SK-N-SH (cell line): Measurements from ENCODE around the gene P3R3URF. TPM values are rescaled to one million over a fixed set of nuclear protein-coding genes. Genes with fewer than 3 reads are reported as not detected.
A peak's percentile ranks its signal among the peaks of the same experiment; 100 is the strongest.

Experiments used
- CTCF ChIA-PET: fragments of 300-600, 350-600 bp; formaldehyde crosslinking; extraction: SDS; loops from one replicate; lab custom pipeline; 2021; lab: Yijun Ruan, JAX
- POLR2A ChIA-PET: fragments of 350-600 bp; sonication (Branson Sonifier 250); formaldehyde crosslinking; extraction: SDS; loops from one replicate; lab custom pipeline; 2020; ENCODE audit warnings: antibody characterized with exemption, inconsistent platforms; lab: Yijun Ruan, JAX
- DNase-seq: peaks from one replicate; pipeline ENCODE4 v3.0.0; 2012
- H2AFZ ChIP-seq: fragments of 200-600 bp; sonication (generic); 2 replicates; pipeline ENCODE4 v1.8.1; 2016; ENCODE audit warnings: antibody characterized with exemption, mild to moderate bottlenecking, low read depth
- H3F3A ChIP-seq: fragments of 200-600 bp; sonication (generic); replicated peaks from 2 replicates; pipeline ENCODE3; 2016; ENCODE audit warnings: antibody characterized with exemption, mild to moderate bottlenecking; ENCODE audit not compliant: insufficient read depth
- H3K27ac ChIP-seq, 2 experiments: fragments of 200-500 bp in 1 of 2; fragments of 200-600 bp in 1 of 2; sonication (Bioruptor generic) in 1 of 2; sonication (generic), shearing (Covaris generic) in 1 of 2; 2 replicates each; pipeline versions ENCODE4 v1.5.1 to v1.6.1; 2014 to 2016; ENCODE audit warnings: low read depth in 2 of 2, inconsistent platforms in 1 of 2, low read length in 1 of 2, mild to moderate bottlenecking in 1 of 2, mixed read lengths in 1 of 2
- H3K27me3 ChIP-seq: fragments of 200-600 bp; sonication (generic), shearing (Covaris generic); 2 replicates; pipeline ENCODE4 v1.6.1; 2016; ENCODE audit warnings: mixed run types; ENCODE audit not compliant: insufficient read depth
- H3K36me3 ChIP-seq, 2 experiments: fragments of 200-500 bp in 1 of 2; fragments of 200-600 bp in 1 of 2; sonication (Bioruptor generic) in 1 of 2; sonication (generic) in 1 of 2; replicated peaks in 1 of 2; 2 replicates each; pipeline versions ENCODE3 to v1.5.1; 2014 to 2016; ENCODE audit warnings: low read length in 1 of 2, mild to moderate bottlenecking in 1 of 2; ENCODE audit not compliant: insufficient read depth in 2 of 2, control insufficient read depth in 1 of 2
- H3K4me1 ChIP-seq, 2 experiments: fragments of 200-500 bp in 1 of 2; fragments of 200-600 bp in 1 of 2; sonication (Bioruptor generic) in 1 of 2; sonication (generic), shearing (Covaris generic) in 1 of 2; 2 replicates each; pipeline versions ENCODE4 v1.5.1 to v1.6.1; 2014 to 2016; ENCODE audit warnings: low read depth in 1 of 2, low read length in 1 of 2, mixed run types in 1 of 2; ENCODE audit not compliant: insufficient read depth in 2 of 2, control insufficient read depth in 1 of 2
- H3K4me2 ChIP-seq: fragments of 200-600 bp; sonication (generic), shearing (Covaris generic); 2 replicates; pipeline ENCODE4 v1.6.1; 2017; ENCODE audit warnings: mixed run types
- H3K4me3 ChIP-seq, 2 experiments: fragments of 200-500 bp in 1 of 2; fragments of 200-600 bp in 1 of 2; sonication (Bioruptor generic) in 1 of 2; sonication (generic), shearing (Covaris generic) in 1 of 2; 2 replicates each; pipeline versions ENCODE4 v1.5.1 to v1.8.1; 2014 to 2016; ENCODE audit warnings: low read depth in 2 of 2, inconsistent platforms in 1 of 2, low read length in 1 of 2, mild to moderate bottlenecking in 1 of 2, mixed read lengths in 1 of 2, moderate library complexity in 1 of 2
- H3K79me2 ChIP-seq: fragments of 200-600 bp; sonication (generic); 2 replicates; pipeline ENCODE4 v1.8.1; 2017; ENCODE audit warnings: mild to moderate bottlenecking; ENCODE audit not compliant: insufficient read depth
- H3K9ac ChIP-seq: fragments of 200-600 bp; sonication (generic); 2 replicates; pipeline ENCODE4 v1.6.1; 2017; ENCODE audit warnings: mixed run types
- H3K9me2 ChIP-seq: fragments of 200-600 bp; sonication (generic); 2 replicates; pipeline ENCODE4 v1.6.1; 2017; ENCODE audit warnings: mixed run types
- H3K9me3 ChIP-seq: fragments of 200-600 bp; sonication (generic); 2 replicates; pipeline ENCODE4 v1.6.1; 2017; ENCODE audit warnings: mixed run types, mild to moderate bottlenecking, moderate library complexity
- H4K20me1 ChIP-seq: fragments of 200-600 bp; sonication (generic); 2 replicates; pipeline ENCODE4 v1.6.1; 2017; ENCODE audit warnings: mild to moderate bottlenecking, mixed run types; ENCODE audit not compliant: insufficient read depth
- CHD2 ChIP-seq: fragments of 150-350 bp; IDR thresholded peaks from 2 replicates; pipeline ENCODE4 v1.6.1; 2018; ENCODE audit warnings: low read length; ENCODE audit not compliant: partially characterized antibody
- ELF1 ChIP-seq: IDR thresholded peaks from 2 replicates; pipeline ENCODE4 v1.4.0; 2012
- EZH2phosphoT487 ChIP-seq: fragments of 200-600 bp; sonication (generic); IDR thresholded peaks from 2 replicates; pipeline ENCODE4 v1.6.1; 2017; ENCODE audit warnings: low read depth, mixed run types, mild to moderate bottlenecking, antibody characterized with exemption, moderate library complexity, borderline replicate concordance
- FOXM1 ChIP-seq: IDR thresholded peaks from 2 replicates; pipeline ENCODE4 v1.4.0; 2012; ENCODE audit warnings: low read depth, mild to moderate bottlenecking
- JUND ChIP-seq: IDR thresholded peaks from 2 replicates; pipeline ENCODE4 v1.4.0; 2012
- MXI1 ChIP-seq: IDR thresholded peaks from 2 replicates; pipeline ENCODE4 v1.6.1; 2012; ENCODE audit warnings: mild to moderate bottlenecking, low read depth, low read length, improper control_type of control experiment
- POLR2AphosphoS5 ChIP-seq: IDR thresholded peaks from 2 replicates; pipeline ENCODE4 v1.6.1; 2012; ENCODE audit warnings: low read depth, low read length
- RAD21 ChIP-seq: IDR thresholded peaks from 2 replicates; pipeline ENCODE4 v1.6.1; 2012; ENCODE audit warnings: mild to moderate bottlenecking, low read length
- SMC3 ChIP-seq: IDR thresholded peaks from 2 replicates; pipeline ENCODE4 v1.6.1; 2012; ENCODE audit warnings: low read depth, low read length, improper control_type of control experiment
- TAF1 ChIP-seq: IDR thresholded peaks from 2 replicates; pipeline ENCODE4 v1.6.1; 2012; ENCODE audit warnings: low read depth, mild to moderate bottlenecking, low read length, moderate library complexity, borderline replicate concordance
- TEAD4 ChIP-seq: IDR thresholded peaks from 2 replicates; pipeline ENCODE4 v1.4.0; 2012; ENCODE audit warnings: mild to moderate bottlenecking, borderline replicate concordance; ENCODE audit not compliant: insufficient read depth
- YY1 ChIP-seq: IDR thresholded peaks from 2 replicates; pipeline ENCODE4 v1.4.0; 2012; ENCODE audit warnings: low read depth, mild to moderate bottlenecking
- WGBS: methylation state at CpG from one replicate; pipeline ENCODE4 v1.1.6; 2017; ENCODE audit warnings: low lambda C conversion rate; 5-methylcytosine and 5-hydroxymethylcytosine counted together
- polyA plus RNA-seq, 3 experiments: library from polyadenylated mRNA; depleted of rRNA; stranded (reverse); fragments of >200 nt; gene quantifications; 2 replicates each; pipeline ENCODE4 v1.2.3, GENCODE V29; 2012
- TF ChIP-seq, protein P1 (sequence below): IDR thresholded peaks from 2 replicates; pipeline ENCODE4; 2012
- TF ChIP-seq, protein P2 (sequence below): IDR thresholded peaks from 2 replicates; pipeline ENCODE4 v1.4.0; 2012; ENCODE audit warnings: low read depth, borderline replicate concordance
- TF ChIP-seq, protein P3 (sequence below): fragments of 150-350 bp; IDR thresholded peaks from 2 replicates; pipeline ENCODE4 v1.6.1; 2016; ENCODE audit warnings: mild to moderate bottlenecking, low read depth, low read length

Gene P3R3URF
- polyA plus RNA-seq, 1 of the 3 experiments (the other 2 are of a cell fraction), result not detected

DNA sequence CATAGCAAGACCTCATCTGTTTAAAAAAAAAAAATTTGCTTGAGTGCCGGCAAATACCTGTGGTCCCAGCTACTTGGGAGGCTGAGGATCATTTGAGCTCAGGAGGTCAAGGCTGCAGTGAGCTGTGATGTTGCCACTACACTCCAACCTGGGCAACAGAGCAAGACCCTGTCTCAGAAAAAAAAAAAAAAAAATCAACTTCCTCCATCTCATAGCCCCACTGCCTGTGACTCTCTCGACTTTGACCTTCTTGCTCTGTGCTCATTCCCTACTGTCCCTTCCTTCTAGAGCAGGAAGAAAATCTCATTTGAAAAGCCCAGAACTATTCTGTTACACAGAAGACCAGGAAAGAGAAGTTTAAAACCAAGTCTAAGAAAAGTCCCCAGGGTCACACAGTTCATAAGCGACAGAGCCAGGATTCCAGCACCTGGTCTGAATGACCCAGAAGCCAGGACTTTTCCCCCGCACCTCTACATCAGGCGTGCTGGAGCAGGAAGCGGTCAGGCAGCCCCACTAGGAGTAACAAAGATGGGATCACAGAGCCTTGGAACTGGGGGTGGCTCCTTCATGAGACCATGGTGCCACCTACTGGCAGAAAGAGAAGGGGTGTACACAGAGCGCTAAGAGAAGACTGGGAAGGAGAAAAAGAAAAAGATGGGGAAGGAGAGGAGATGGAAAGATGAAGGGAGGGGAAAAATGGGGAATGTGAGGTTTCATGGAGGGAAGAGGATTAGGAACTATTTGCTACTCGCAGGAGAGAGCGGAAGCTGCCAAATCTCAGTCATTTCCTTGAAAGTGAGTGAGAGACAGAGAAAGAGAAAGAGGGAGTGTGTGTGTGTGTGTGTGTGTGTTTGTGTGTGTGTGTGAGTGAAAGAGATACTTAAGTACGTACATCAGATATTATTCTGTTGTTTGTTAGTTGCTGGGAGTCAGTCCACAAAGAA is 3.1 kb upstream of the P3R3URF start (continued):
- TF ChIP-seq SMC3 (peak; percentile 94), TAF1 (no peak), EZH2phosphoT487 (no peak), TEAD4 (no peak), MXI1 (no peak), CHD2 (no peak)
- TF ChIP-seq, protein P1, sequence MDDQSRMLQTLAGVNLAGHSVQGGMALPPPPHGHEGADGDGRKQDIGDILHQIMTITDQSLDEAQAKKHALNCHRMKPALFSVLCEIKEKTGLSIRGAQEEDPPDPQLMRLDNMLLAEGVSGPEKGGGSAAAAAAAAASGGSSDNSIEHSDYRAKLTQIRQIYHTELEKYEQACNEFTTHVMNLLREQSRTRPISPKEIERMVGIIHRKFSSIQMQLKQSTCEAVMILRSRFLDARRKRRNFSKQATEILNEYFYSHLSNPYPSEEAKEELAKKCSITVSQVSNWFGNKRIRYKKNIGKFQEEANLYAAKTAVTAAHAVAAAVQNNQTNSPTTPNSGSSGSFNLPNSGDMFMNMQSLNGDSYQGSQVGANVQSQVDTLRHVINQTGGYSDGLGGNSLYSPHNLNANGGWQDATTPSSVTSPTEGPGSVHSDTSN, result no peak
- TF ChIP-seq, protein P2, sequence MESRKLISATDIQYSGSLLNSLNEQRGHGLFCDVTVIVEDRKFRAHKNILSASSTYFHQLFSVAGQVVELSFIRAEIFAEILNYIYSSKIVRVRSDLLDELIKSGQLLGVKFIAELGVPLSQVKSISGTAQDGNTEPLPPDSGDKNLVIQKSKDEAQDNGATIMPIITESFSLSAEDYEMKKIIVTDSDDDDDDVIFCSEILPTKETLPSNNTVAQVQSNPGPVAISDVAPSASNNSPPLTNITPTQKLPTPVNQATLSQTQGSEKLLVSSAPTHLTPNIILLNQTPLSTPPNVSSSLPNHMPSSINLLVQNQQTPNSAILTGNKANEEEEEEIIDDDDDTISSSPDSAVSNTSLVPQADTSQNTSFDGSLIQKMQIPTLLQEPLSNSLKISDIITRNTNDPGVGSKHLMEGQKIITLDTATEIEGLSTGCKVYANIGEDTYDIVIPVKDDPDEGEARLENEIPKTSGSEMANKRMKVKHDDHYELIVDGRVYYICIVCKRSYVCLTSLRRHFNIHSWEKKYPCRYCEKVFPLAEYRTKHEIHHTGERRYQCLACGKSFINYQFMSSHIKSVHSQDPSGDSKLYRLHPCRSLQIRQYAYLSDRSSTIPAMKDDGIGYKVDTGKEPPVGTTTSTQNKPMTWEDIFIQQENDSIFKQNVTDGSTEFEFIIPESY, result no peak

DNA sequence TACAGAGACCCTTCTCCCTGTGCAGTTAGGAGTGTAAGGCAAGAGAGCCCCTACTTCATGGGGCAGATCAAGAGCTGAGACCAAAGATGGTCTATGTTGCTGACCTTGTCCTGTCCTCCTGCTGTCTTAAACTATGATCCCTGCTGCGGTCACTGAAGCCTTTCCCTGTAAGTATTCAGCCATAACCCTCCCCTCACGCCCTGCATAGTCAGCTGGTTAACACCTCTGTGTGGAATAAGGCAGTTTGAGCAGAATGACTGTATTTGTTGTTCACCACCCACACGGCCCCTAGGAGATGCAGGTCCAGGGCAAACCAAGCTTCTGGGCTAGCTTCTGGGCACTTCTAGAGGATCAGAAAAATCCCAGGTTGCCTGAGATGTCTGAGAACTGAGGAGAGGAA is 1.0 kb downstream of the P3R3URF start:
- no peak overlapping the region for H3K27ac ChIP-seq
- H2AFZ ChIP-seq, result no peak overlapping the region
- H3K79me2 ChIP-seq, result no peaks in the 10 kb centered on the region
- peaks cover 9 to 11% of the 10 kb centered on the region in 2 experiments; a peak in 2 of 4 replicates for H3K4me1 ChIP-seq
- WGBS, result 79% methylated on average over 3 of the region's 3 CpGs
- H3K9ac ChIP-seq, result no peak overlapping the region
- peaks cover 5% of the 10 kb centered on the region for H3F3A ChIP-seq
- no peak overlapping the region for H3K4me2 ChIP-seq
- H3K9me2 ChIP-seq, result no peaks in the 10 kb centered on the region
- no peaks in the 10 kb centered on the region for H3K9me3 ChIP-seq
- H3K36me3 ChIP-seq, result no peaks in the 10 kb centered on the region
- no peaks in the 10 kb centered on the region for H3K27me3 ChIP-seq
- DNase-seq, result no peak
- ChIA-PET POLR2A (interaction anchor here (0.6 kb wide), 1 partner anchor 12 kb away, joined by 3 read pairs; no protein-coding TSS in a partner anchor), CTCF (interaction anchor here (0.6 to 1.7 kb wide), 4 partner anchors 48 to 138 kb away, joined by 3 to 5 read pairs (median 4); no protein-coding TSS in a partner anchor)
- no peaks in the 10 kb centered on the region for H4K20me1 ChIP-seq
- TF ChIP-seq CHD2 (no peak), TAF1 (no peak), POLR2AphosphoS5 (no peak), RAD21 (no peak), JUND (no peak), ELF1 (no peak), YY1 (no peak), FOXM1 (no peak)
- TF ChIP-seq, protein P1, result no peak
- TF ChIP-seq, protein P2, result no peak
- TF ChIP-seq, protein P3, sequence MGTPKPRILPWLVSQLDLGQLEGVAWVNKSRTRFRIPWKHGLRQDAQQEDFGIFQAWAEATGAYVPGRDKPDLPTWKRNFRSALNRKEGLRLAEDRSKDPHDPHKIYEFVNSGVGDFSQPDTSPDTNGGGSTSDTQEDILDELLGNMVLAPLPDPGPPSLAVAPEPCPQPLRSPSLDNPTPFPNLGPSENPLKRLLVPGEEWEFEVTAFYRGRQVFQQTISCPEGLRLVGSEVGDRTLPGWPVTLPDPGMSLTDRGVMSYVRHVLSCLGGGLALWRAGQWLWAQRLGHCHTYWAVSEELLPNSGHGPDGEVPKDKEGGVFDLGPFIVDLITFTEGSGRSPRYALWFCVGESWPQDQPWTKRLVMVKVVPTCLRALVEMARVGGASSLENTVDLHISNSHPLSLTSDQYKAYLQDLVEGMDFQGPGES, result no peak
- TF ChIP-seq, all 33 proteins: peak for 0
- no peak overlapping the region for H3K4me3 ChIP-seq
